Uterus (tissue), 2 donors: Measurements from ENCODE around the gene CPB1.

ENCODE experiments used
- CTCF ChIP-seq, 4 experiments: fragments of 200-600 bp in 2 of 4; fragments of 450-650 bp in 2 of 4; sonication (generic) in 2 of 4; IDR thresholded peaks; one replicate each; pipeline ENCODE4 v1.5.1; 2016 to 2019; ENCODE audit warnings: antibody characterized with exemption in 4 of 4, mild to moderate bottlenecking in 2 of 4, moderate library complexity in 1 of 4
- POLR2A ChIP-seq, 2 donors: fragments of 450-650 bp; IDR thresholded peaks; one replicate each; pipeline ENCODE4 v1.6.1; 2016; ENCODE audit warnings: antibody characterized with exemption in 2 of 2, mild to moderate bottlenecking in 1 of 2, moderate library complexity in 1 of 2

GRCh38 chr3:148881286-148881685, 53.7 kb downstream of the CPB1 start:
- TF ChIP-seq CTCF (IDR thresholded peaks at IDR 0.05), result no peak
- no peak for TF ChIP-seq POLR2A (IDR thresholded peaks at IDR 0.05)
